Cardiac muscle cell (in vitro differentiated cells and primary cell): ENCODE results near the gene WDR26. TPM values are rescaled to one million over a fixed set of nuclear protein-coding genes. Genes with fewer than 3 reads are reported as not detected.
"Not testable (repeated sequence)": the region's sequence is repeated elsewhere in the genome, so short reads cannot be mapped to it uniquely, and the experiment has no call there.

Source experiments
- DNase-seq, 2 donors: peaks; one replicate each; pipeline versions ENCODE4 v3.0.0 to v3.0.0-alpha.2; 2010 to 2017; ENCODE audit warnings: low read depth in 1 of 2, low spot score in 1 of 2
- H3K27ac ChIP-seq: fragments of 200-600 bp; sonication (generic); 2 replicates; pipeline ENCODE4 v1.5.1; 2016
- H3K27me3 ChIP-seq: fragments of 200-600 bp; sonication (generic); 2 replicates; pipeline ENCODE4 v1.6.0; 2016; ENCODE audit warnings: control low read depth
- H3K36me3 ChIP-seq: fragments of 200-600 bp; sonication (generic); 2 replicates; pipeline ENCODE4 v1.5.1; 2016; ENCODE audit warnings: control low read depth
- H3K4me1 ChIP-seq: fragments of 200-600 bp; sonication (generic); 2 replicates; pipeline ENCODE4 v1.8.1; 2017; ENCODE audit warnings: low read depth, mild to moderate bottlenecking, mixed run types
- H3K4me3 ChIP-seq: fragments of 200-600 bp; sonication (generic); 2 replicates; pipeline ENCODE4 v1.5.1; 2016; ENCODE audit warnings: mild to moderate bottlenecking
- H3K9me3 ChIP-seq: fragments of 200-600 bp; sonication (generic); 2 replicates; pipeline ENCODE4 v1.5.1; 2017; ENCODE audit warnings: low read depth, mild to moderate bottlenecking, control low read depth
- polyA plus RNA-seq: library from polyadenylated mRNA; unstranded; fragments of >200 nt; fragmentation: Nextera tagmentation; extraction: Ambion mirVana; gene quantifications from 2 replicates; pipeline ENCODE4 v1.2.1, GENCODE V29; 2016
- total RNA-seq: library from RNA; depleted of rRNA; stranded (reverse); fragments of >200 nt; gene quantifications from 2 replicates; pipeline ENCODE4 v1.2.3, GENCODE V29; 2016
- TF ChIP-seq, protein P1 (sequence below): IDR thresholded peaks from 2 replicates; pipeline ENCODE4 v1.5.1; 2012; ENCODE audit warnings: low read depth, mild to moderate bottlenecking, low read length

The WDR26 gene
- total RNA-seq, result 42.0 and 62.2 TPM in 2 replicates
- 14.9 and 15.3 TPM in 2 replicates for polyA plus RNA-seq

DNA sequence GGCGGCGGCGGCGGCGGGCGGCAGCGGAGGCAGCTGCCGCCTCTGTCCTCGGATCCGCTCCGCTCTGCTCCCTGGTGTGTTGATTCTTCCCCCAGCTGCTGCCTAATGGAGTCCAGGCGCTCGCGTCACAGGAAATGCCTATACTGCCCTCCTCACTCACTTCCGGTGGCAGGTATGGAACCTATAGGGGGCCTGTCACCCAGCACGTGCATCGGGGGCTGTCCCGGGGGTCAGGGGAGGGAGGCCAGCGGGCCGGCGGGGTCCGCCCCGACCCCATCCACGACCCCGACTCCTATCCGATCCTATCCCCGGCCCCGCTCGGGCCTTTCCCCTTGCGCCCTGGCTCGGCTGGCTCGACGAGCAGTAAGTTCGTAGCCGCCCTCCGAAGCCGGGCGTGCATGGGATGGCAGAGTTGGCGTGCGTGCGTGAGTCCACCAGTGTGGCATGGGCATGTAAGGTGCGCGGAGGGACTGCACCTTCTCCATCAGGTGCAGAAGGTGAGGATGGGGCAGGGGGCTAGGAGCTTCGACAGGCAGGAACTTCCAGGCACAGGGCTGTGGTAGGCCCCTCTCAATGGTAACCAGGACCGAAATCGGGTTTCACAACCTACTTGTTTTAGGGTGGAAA, at the start of gene WDR26:
TSS of gene WDR26 (minus strand) at position 107 of the 627 bp plus-strand sequence.
- TF ChIP-seq, protein P1, sequence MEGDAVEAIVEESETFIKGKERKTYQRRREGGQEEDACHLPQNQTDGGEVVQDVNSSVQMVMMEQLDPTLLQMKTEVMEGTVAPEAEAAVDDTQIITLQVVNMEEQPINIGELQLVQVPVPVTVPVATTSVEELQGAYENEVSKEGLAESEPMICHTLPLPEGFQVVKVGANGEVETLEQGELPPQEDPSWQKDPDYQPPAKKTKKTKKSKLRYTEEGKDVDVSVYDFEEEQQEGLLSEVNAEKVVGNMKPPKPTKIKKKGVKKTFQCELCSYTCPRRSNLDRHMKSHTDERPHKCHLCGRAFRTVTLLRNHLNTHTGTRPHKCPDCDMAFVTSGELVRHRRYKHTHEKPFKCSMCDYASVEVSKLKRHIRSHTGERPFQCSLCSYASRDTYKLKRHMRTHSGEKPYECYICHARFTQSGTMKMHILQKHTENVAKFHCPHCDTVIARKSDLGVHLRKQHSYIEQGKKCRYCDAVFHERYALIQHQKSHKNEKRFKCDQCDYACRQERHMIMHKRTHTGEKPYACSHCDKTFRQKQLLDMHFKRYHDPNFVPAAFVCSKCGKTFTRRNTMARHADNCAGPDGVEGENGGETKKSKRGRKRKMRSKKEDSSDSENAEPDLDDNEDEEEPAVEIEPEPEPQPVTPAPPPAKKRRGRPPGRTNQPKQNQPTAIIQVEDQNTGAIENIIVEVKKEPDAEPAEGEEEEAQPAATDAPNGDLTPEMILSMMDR, result no peak
- H3K27ac ChIP-seq, result peak within 1 kb of the TSS; percentile 91
- H3K4me3 ChIP-seq, result peak within 1 kb of the TSS; percentile 63
- DNase-seq, result peak; percentile 82 to 93
- peaks cover 26% of the 10 kb centered on the region for H3K4me1 ChIP-seq
- H3K36me3 ChIP-seq, result peaks cover 15% of the 10 kb centered on the region
- H3K9me3 ChIP-seq, result no peaks in the 10 kb centered on the region
- no peaks in the 10 kb centered on the region for H3K27me3 ChIP-seq

DNA sequence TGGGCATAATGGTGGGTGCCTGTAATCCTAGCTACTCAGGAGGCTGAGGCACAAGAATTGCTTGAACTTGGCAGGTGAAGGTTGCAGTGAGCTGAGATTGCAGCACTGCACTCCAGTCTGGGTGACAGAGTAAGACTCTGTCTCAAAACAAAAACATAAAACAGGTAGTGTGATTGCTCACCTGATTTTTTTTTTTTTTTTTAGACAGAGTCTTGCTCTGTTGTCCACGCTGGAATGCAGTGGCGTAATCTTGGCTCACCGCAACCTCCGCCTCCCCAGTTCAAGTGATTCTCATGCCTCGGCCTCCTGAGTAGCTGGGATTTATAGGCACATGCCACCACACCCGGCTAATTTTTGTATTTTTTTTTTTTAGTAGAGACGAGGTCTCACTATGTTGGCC, 48.6 kb upstream of the WDR26 start:
- not testable (repeated sequence) for H3K27ac ChIP-seq, H3K4me3 ChIP-seq, H3K4me1 ChIP-seq, H3K36me3 ChIP-seq, DNase-seq, H3K27me3 ChIP-seq, H3K9me3 ChIP-seq

DNA sequence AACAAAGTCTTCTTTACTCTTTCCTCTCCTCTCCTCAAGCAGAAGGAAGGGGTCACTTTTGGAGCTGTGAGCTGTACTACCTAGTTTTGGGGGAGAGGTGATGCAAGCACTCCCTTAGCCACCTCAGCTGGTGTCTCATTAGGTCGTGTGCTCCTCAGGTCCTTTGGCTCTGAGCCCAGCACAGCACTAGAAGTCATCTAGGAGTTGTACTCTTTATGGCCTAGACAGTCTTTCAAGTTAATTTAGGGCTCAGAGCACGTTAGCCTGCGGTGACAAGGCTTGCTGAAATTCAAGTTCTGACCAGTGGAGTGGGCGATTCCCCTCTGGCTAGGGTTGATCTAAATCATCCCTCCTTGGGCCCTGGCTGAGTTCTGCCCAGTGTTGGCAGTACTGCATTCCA, 48.0 kb upstream of the WDR26 start:
- TF ChIP-seq, protein P1, result no peak
- Histone ChIP-seq H3K36me3 (no peaks in the 10 kb centered on the region), H3K27ac (no peak overlapping the region), H3K27me3 (no peaks in the 10 kb centered on the region), H3K4me1 (no peaks in the 10 kb centered on the region), H3K4me3 (no peak overlapping the region), H3K9me3 (no peaks in the 10 kb centered on the region)
- no peak for DNase-seq

DNA sequence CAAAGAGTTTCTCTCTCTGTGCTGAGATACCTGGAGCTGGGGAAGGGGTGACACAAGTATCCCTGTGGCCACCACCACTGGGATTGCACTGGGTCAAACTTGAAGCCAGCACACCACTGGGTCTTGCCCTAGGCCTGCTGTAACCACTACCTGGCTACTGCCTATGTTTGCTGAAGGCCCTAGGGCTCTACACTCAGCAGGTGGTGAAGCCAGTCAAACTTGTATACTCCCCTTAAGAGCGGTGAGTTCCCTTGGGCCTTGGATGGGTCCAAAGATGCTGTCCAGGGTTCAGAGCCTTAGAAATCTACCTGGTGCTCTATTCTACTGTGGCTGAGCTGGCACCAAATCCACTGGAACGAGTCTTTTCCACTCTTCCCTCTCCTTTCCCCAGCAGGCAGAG, 47.0 kb upstream of the WDR26 start:
- no peak overlapping the region for H3K27ac ChIP-seq
- TF ChIP-seq, protein P1, result no peak
- H3K9me3 ChIP-seq, result no peaks in the 10 kb centered on the region
- H3K27me3 ChIP-seq, result no peaks in the 10 kb centered on the region
- no peaks in the 10 kb centered on the region for H3K36me3 ChIP-seq
- H3K4me3 ChIP-seq, result no peak overlapping the region
- DNase-seq, result no peak
- H3K4me1 ChIP-seq, result no peaks in the 10 kb centered on the region

- not testable (repeated sequence) for H3K27ac ChIP-seq, H3K9me3 ChIP-seq, H3K4me3 ChIP-seq, H3K4me1 ChIP-seq, DNase-seq, H3K36me3 ChIP-seq, H3K27me3 ChIP-seq
Measured at GRCh38 chr1:224480888-224481459, 46.4 kb upstream of the WDR26 start.

GRCh38 chr1:224480200-224480599, 45.6 kb upstream of the WDR26 start:
- not testable (repeated sequence) for H3K36me3 ChIP-seq, H3K27me3 ChIP-seq, H3K4me3 ChIP-seq, DNase-seq, H3K9me3 ChIP-seq, H3K27ac ChIP-seq, H3K4me1 ChIP-seq

GRCh38 chr1:224472806-224473205, 38.2 kb upstream of the WDR26 start:
- no peaks in the 10 kb centered on the region for H3K36me3 ChIP-seq
- DNase-seq, result no peak
- no peak overlapping the region for H3K27ac ChIP-seq
- no peaks in the 10 kb centered on the region for H3K9me3 ChIP-seq
- no peaks in the 10 kb centered on the region for H3K27me3 ChIP-seq
- no peak overlapping the region for H3K4me3 ChIP-seq
- no peaks in the 10 kb centered on the region for H3K4me1 ChIP-seq
- TF ChIP-seq, protein P1, result no peak
